ENCODE data around the gene CDC42BPA. TPM values are rescaled to one million over a fixed set of nuclear protein-coding genes. Genes with fewer than 3 reads are reported as not detected.

Gene CDC42BPA
- total and polyA plus RNA-seq, 9 of the 15 experiments (the other 6 are each of a cell fraction or from before 2014, with no cell fraction given), result 8.0 to 77.5 (median 52.1) TPM

GRCh38 chr1:227318016-227318852 lies at the start of gene CDC42BPA (continued):
- TF ChIP-seq HINFP (tag; conservative IDR thresholded peaks at IDR 0.05; ENCODE audit: low read depth) (no peak), HMG20A (CRISPR knock-in tag; conservative IDR thresholded peaks at IDR 0.05) (no peak), SNIP1 (IDR thresholded peaks at IDR 0.05; ENCODE audit: low read depth) (no peak), NFIX (CRISPR knock-in tag; IDR thresholded peaks at IDR 0.05; ENCODE audit: low read depth) (no peak), BRF2 (IDR thresholded peaks at IDR 0.05; ENCODE audit: borderline replicate concordance, insufficient read depth, insufficient read length) (no peak), POLR3G (IDR thresholded peaks at IDR 0.05; ENCODE audit: extremely low read depth, insufficient read length, insufficient replicate concordance) (no peak), RREB1 (CRISPR knock-in tag; IDR thresholded peaks at IDR 0.05) (no peak), ZNF449 (CRISPR knock-in tag; IDR thresholded peaks at IDR 0.05) (peak; percentile 90; the same call in 1 of the 2 replicates), ETS2 (tag; IDR thresholded peaks at IDR 0.05; ENCODE audit: borderline replicate concordance, poor library complexity, severe bottlenecking) (no peak), DACH1 (IDR thresholded peaks at IDR 0.05; ENCODE audit: partially characterized antibody) (no peak), ZNF408 (CRISPR knock-in tag; IDR thresholded peaks at IDR 0.05; ENCODE audit: low read depth) (no peak), SMAD1 (IDR thresholded peaks at IDR 0.05; ENCODE audit: low read depth, low read length, partially characterized antibody) (no peak), CHD2 (IDR thresholded peaks at IDR 0.05; ENCODE audit: low read depth, low read length) (peak; percentile 35; the same call in 1 of the 2 replicates), DNMT1 (IDR thresholded peaks at IDR 0.05) (no peak), ZBTB34 (CRISPR knock-in tag; IDR thresholded peaks at IDR 0.05) (no peak)
